Fibroblast of pulmonary artery (primary cell): ENCODE measurements around the gene LRCH2.

ENCODE experiments used
- DNase-seq: peaks from one replicate; pipeline ENCODE4 v3.0.0-alpha.2; 2010; ENCODE audit warnings: low read depth
- H3K4me3 ChIP-seq: replicated peaks from 2 replicates; pipeline ENCODE4 v1.5.1; 2011; ENCODE audit warnings: low read depth, mild to moderate bottlenecking, control low read depth, low read length, moderate library complexity
- TF ChIP-seq, protein P1 (sequence below): IDR thresholded peaks from 2 replicates; pipeline ENCODE4 v1.5.1; 2011; ENCODE audit warnings: mild to moderate bottlenecking, control low read depth, low read length, inconsistent platforms; ENCODE audit errors: missing control alignments

The LRCH2 gene

DNA sequence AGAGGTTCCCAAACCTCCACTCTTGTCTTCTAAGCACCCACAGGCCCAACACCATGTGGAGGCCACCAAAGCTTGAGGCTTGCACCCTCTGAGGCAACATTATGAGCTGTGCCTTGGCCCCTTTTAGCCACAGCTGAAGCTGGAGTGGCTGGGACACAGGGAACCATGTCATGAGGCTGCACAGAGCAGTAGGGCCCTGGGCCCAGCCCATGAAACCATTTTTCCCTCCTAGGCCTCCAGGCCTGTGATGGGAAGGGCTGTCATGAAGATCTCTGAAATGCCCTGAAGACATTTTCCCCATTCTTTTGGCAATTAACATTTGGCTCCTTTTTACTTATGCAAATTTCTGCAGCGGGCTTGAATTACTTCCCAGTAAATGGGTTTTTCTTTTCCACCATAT, 29.9 kb downstream of the LRCH2 start:
- no peak for DNase-seq
- no peak overlapping the region for H3K4me3 ChIP-seq
- TF ChIP-seq, protein P1, sequence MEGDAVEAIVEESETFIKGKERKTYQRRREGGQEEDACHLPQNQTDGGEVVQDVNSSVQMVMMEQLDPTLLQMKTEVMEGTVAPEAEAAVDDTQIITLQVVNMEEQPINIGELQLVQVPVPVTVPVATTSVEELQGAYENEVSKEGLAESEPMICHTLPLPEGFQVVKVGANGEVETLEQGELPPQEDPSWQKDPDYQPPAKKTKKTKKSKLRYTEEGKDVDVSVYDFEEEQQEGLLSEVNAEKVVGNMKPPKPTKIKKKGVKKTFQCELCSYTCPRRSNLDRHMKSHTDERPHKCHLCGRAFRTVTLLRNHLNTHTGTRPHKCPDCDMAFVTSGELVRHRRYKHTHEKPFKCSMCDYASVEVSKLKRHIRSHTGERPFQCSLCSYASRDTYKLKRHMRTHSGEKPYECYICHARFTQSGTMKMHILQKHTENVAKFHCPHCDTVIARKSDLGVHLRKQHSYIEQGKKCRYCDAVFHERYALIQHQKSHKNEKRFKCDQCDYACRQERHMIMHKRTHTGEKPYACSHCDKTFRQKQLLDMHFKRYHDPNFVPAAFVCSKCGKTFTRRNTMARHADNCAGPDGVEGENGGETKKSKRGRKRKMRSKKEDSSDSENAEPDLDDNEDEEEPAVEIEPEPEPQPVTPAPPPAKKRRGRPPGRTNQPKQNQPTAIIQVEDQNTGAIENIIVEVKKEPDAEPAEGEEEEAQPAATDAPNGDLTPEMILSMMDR, result no peak

DNA sequence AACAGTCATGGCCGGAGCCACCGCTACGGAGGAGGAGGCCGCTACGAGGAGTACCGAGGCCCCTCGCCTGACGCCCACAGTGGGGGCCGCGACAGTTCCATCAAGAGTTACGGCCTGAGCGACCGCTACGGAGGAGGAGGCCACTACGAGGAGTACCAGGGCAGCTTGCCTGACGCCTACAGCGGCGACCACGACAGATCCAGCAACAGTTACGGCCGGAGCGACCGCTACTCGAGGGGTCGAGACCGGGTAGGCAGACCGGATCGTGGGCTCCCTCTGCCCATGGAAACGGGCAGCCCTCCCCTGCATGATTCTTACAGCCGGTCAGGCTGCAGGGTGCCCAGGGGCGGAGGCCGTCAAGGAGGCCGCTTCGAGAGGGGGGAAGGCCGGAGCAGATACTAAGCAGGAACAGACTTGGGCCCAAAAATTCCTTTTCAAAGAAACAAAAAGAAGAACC, 41.6 kb downstream of the LRCH2 start:
- DNase-seq, result no peak
- no peak overlapping the region for H3K4me3 ChIP-seq
- TF ChIP-seq, protein P1, result no peak

DNA sequence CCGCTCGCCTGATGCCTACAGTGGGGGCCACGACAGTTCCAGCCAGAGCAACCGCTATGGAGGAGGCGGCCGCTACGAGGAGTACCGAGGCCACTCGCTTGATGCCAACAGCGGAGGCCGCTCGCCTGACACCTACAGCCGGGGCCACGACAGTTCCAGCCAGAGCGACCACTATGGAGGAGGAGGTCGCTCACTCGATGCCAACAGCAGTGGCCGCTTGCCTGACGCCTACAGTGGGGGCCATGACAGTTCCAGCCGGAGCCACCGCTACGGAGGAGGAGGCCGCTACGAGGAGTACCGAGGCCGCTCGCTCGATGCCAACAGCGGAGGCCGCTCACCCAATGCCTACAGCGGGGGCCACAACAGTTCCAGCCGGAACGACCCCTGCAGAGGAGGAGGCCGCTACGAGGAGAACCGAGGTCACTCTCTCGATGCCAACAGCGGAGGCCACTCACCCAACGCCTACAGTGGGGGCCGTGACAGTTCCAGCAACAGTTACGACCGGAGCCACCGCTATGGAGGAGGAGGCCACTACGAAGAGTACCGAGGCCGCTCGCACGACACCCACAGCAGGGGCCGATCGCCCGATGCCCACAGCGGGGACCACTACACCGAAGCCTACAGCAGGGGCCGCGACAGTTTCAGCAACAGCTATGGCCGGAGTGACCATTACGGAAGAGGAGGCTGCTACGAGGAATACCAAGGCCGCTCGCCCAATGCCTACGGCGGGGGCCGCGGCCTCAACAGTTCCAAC, 42.2 kb downstream of the LRCH2 start:
- no peak for DNase-seq
- TF ChIP-seq, protein P1, result no peak
- no peak overlapping the region for H3K4me3 ChIP-seq

DNA sequence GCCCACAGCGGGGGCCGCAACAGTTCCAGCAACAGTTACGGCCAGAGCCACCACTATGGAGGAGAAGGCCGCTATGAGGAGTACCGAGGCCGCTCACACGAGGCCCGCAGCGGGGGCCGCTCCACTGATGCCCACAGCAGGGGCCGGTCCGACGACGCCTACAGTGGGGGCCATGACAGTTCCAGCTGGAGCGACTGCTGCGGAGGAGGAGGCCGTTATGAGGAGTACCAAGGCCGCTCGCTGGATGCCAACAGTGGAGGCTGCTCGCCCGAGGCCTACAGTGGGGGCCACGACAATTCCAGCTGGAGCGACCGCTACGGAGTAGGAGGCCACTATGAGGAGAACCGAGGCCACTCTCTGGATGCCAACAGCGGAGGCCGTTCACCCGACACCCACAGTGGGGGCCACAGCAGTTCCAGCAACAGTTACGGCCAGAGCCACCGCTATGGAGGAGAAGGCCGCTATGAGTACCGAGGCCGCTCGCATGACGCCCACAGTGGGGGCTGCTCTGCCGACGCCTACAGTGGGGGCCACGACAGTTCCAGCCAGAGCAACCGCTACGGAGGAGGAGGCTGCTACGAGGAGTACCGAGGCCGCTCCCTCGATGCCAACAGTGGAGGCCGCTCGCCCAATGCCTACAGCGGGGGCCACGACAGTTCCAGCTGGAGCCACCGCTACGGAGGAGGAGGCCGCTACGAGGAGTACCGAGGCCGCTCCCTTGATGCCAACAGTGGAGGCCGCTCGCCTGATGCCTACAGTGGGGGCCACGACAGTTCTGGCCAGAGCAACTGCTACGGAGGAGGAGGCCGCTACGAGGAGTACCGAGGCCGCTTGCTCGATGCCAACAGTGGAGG, 43.0 kb downstream of the LRCH2 start:
- no peak overlapping the region for H3K4me3 ChIP-seq
- TF ChIP-seq, protein P1, result no peak
- DNase-seq, result no peak

DNA sequence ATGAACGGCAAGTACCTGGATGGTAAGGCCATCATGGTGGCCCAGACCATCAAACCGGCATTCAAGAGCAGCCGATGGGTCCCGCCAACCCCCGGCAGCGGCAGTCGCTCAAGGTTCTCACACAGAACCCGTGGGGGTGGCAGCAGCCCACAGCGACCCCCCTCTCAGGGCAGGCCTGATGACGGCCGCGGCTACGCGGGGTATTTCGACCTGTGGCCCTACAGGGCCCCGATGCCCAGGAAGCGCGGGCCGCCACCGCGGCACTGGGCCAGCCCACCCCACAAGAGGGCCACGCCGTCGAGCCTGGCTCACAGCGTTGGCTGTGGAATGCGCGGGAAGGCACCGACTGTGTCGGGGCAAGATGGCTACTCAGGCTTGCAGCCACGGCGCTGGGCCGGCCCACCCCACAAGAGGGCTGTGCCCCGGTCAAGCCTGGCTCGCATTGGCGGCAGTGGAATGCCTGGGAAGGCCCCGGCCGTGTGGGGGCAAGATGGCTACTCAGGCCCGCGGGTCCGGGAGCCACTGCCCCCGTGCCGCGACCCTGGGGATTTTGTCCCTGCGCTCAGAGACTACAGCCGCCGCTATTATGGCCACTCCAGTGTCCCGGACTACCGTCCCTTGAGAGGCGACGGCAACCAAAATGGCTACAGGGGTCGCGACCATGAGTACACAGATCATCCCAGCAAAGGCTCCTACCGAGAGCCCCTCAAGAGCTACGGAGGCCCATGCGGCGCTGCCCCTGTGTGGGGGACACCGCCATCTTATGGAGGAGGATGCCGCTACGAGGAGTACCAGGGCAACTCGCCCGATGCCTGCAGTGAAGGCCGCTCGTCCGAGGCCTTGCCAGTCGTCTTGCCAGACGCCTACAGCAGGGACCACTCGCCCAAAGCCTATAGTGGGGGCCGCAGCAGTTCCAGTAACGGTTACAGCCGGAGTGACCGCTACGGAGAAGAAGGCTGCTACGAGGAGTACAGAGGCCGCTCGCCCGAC, 44.0 kb downstream of the LRCH2 start:
- H3K4me3 ChIP-seq, result no peak overlapping the region
- DNase-seq, result no peak
- TF ChIP-seq, protein P1, result no peak

DNA sequence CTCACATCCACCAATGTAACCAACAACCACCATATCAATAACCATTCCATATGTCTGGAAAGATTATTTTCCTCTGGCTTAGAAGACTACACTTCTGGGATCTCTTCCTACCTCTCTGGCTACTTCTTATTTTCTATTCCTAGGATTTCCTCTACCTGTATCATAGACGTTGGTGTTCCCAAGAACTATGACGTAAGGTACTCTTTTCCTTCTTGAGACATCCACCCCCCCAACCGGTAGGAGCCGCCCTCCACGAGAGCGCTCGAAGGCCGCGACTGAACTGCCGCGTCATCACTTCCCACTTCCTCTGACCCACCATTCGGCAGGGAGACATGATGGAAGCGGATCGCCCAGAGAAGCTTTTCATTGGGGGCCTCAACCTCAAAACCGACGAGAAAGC, 44.8 kb downstream of the LRCH2 start, which contains the start of gene RBMXL3:
Gene RBMXL3, plus strand, starts transcription at position 301 of the 400 bp plus-strand sequence. Its CDS starts 32 bp downstream, at position 333.
- no peak for DNase-seq
- H3K4me3 ChIP-seq, result no peak within 1 kb of the TSS
- TF ChIP-seq, protein P1, result no peak
